Esophagus (tissue), 2 donors: ENCODE results near the gene AKT3. TPM values are rescaled to one million over a fixed set of nuclear protein-coding genes. Genes with fewer than 3 reads are reported as not detected.

ENCODE experiments used
- H3K27ac ChIP-seq, 2 donors: one replicate each; pipeline ENCODE4 v1.5.1; 2013; ENCODE audit warnings: low read depth in 2 of 2, mild to moderate bottlenecking in 2 of 2, inconsistent platforms in 1 of 2, low read length in 1 of 2, moderate library complexity in 1 of 2
- H3K27me3 ChIP-seq, 2 donors: one replicate each; pipeline ENCODE4 v1.6.1; 2013; ENCODE audit warnings: low read length in 2 of 2, control low read depth in 1 of 2, mild to moderate bottlenecking in 1 of 2; ENCODE audit not compliant: insufficient read depth in 2 of 2, control insufficient read depth in 1 of 2
- H3K36me3 ChIP-seq, 2 donors: one replicate each; pipeline ENCODE4 v1.6.1; 2013; ENCODE audit warnings: low read length in 1 of 2; ENCODE audit not compliant: control insufficient read depth in 2 of 2, insufficient read depth in 2 of 2
- H3K4me1 ChIP-seq, 2 donors: one replicate each; pipeline ENCODE4 v1.6.1; 2013; ENCODE audit warnings: low read length in 1 of 2; ENCODE audit not compliant: control insufficient read depth in 2 of 2, insufficient read depth in 2 of 2
- H3K4me3 ChIP-seq, 2 donors: one replicate each; pipeline ENCODE4 v1.5.1; 2013; ENCODE audit warnings: low read length in 2 of 2, mild to moderate bottlenecking in 2 of 2, low read depth in 1 of 2, moderate library complexity in 1 of 2
- H3K9me3 ChIP-seq, 2 donors: one replicate each; pipeline ENCODE4 v1.6.1; 2013; ENCODE audit warnings: mild to moderate bottlenecking in 2 of 2, low read depth in 1 of 2, low read length in 1 of 2, moderate library complexity in 1 of 2; ENCODE audit not compliant: control insufficient read depth in 2 of 2, insufficient read depth in 1 of 2
- WGBS, 2 donors: extraction: QIAGEN DNeasy Blood & Tissue Kit; methylation state at CpG; one replicate each; pipeline ENCODE4 v1.1.7; 2013; 5-methylcytosine and 5-hydroxymethylcytosine counted together
- polyA plus RNA-seq, 2 donors: library from polyadenylated mRNA; stranded (reverse); fragments of 200-250 nt; gene quantifications; one replicate each; pipeline ENCODE4 v1.2.3, GENCODE V29; 2013
- donor health status: healthy with polysubstance abuse.
- donor health status: Bipolar disorder and iron deficiency.

Gene AKT3
- polyA plus RNA-seq, 2 donors = 2.1 to 4.4 TPM

GRCh38 chr1:243454328-243454997 lies 395.6 kb downstream of the AKT3 start:
- Histone ChIP-seq H3K4me3 (no peak overlapping the region), H3K36me3 (no peaks in the 10 kb centered on the region), H3K9me3 (no peaks in the 10 kb centered on the region), H3K27me3 (no peaks in the 10 kb centered on the region), H3K27ac (no peak overlapping the region), H3K4me1 (no peaks in the 10 kb centered on the region)
- WGBS, 2 donors = 85 to 92% methylated on average over 17 of the region's 17 CpGs

GRCh38 chr1:243452092-243452491 lies 398.0 kb downstream of the AKT3 start:
- no peaks in the 10 kb centered on the region for H3K27me3 ChIP-seq
- no peak overlapping the region for H3K4me3 ChIP-seq
- H3K4me1 ChIP-seq = no peaks in the 10 kb centered on the region
- no peaks in the 10 kb centered on the region for H3K36me3 ChIP-seq
- WGBS, 2 donors = 87 to 92% methylated on average over 2 of the region's 2 CpGs
- H3K9me3 ChIP-seq = no peaks in the 10 kb centered on the region
- H3K27ac ChIP-seq = no peak overlapping the region

DNA sequence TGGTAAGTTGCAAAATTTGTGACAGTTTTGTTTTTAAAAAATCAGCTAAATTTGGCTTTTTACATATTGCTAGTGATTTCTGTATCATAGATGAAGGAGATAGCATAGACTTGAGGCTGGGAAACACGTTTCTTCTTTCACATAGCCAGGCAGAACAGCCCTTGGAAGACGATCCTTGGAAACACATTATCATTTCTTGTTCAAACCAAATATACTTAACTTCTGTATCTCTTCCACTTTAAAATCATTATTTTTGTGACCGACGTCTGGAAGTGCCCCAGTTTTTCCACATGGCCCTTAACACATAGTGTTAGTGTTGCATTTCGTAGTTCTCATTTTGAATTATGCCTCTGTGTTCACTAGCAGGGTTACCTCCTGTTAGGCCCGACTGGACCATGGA lies 400.7 kb downstream of the AKT3 start:
- Histone ChIP-seq H3K27ac (no peak overlapping the region), H3K27me3 (no peaks in the 10 kb centered on the region), H3K4me3 (no peak overlapping the region), H3K9me3 (no peaks in the 10 kb centered on the region), H3K36me3 (no peaks in the 10 kb centered on the region), H3K4me1 (no peaks in the 10 kb centered on the region)
- 91 to 94% methylated on average over 6 of the region's 6 CpGs for WGBS, 2 donors

- Histone ChIP-seq H3K27me3 (no peaks in the 10 kb centered on the region), H3K4me1 (no peaks in the 10 kb centered on the region), H3K4me3 (no peak overlapping the region), H3K9me3 (no peaks in the 10 kb centered on the region), H3K27ac (peak overlapping the region; percentile 32 to 78), H3K36me3 (no peaks in the 10 kb centered on the region)
- 49 to 73% methylated on average over 4 of the region's 4 CpGs for WGBS, 2 donors
These were observed 402.2 kb downstream of the AKT3 start for GRCh38 chr1:243447844-243448243.

DNA sequence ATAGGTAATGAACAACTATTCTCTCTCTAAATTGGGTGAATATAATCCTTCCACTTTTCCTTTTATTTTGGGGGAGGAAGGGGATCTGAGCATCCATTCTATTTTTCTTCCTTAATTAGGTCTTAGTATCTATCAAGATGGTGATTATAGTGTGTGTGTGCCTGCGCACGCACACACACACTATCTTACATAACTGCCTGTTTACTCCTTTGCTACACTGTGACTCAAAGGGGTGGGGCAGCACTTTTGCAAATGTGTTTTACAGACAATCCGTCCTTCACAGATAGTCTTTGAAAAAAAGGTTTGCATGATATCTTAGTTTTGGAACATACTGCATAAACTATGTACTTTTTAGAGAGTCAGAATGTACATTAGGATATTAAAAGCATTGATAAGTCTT lies 402.7 kb downstream of the AKT3 start:
- H3K27ac ChIP-seq = no peak overlapping the region

GRCh38 chr1:243443557-243443956 lies 406.5 kb downstream of the AKT3 start:
- 68 to 69% methylated on average over 4 of the region's 4 CpGs for WGBS, 2 donors
- Histone ChIP-seq H3K27ac (no peak overlapping the region), H3K4me3 (no peak overlapping the region), H3K27me3 (no peaks in the 10 kb centered on the region), H3K4me1 (no peaks in the 10 kb centered on the region), H3K9me3 (no peaks in the 10 kb centered on the region), H3K36me3 (no peaks in the 10 kb centered on the region)

More for the DNA sequence above, 402.7 kb downstream of the AKT3 start:
- H3K27me3 ChIP-seq = no peaks in the 10 kb centered on the region
- no peak overlapping the region for H3K4me3 ChIP-seq
- no peaks in the 10 kb centered on the region for H3K36me3 ChIP-seq
- H3K9me3 ChIP-seq = no peaks in the 10 kb centered on the region
- H3K4me1 ChIP-seq = no peaks in the 10 kb centered on the region
- 48 to 49% methylated on average over 3 of the region's 3 CpGs for WGBS, 2 donors

- H3K27me3 ChIP-seq = no peaks in the 10 kb centered on the region
- H3K4me1 ChIP-seq = no peaks in the 10 kb centered on the region
- no peaks in the 10 kb centered on the region for H3K9me3 ChIP-seq
- H3K4me3 ChIP-seq = no peak overlapping the region
- no peaks in the 10 kb centered on the region for H3K36me3 ChIP-seq
- H3K27ac ChIP-seq = no peak overlapping the region
These were observed 408.4 kb downstream of the AKT3 start for GRCh38 chr1:243441601-243442000.

- Histone ChIP-seq H3K4me1 (no peaks in the 10 kb centered on the region), H3K4me3 (no peak overlapping the region), H3K9me3 (no peaks in the 10 kb centered on the region), H3K27me3 (no peaks in the 10 kb centered on the region), H3K27ac (no peak overlapping the region), H3K36me3 (no peaks in the 10 kb centered on the region)
- WGBS, 2 donors = 83 to 86% methylated on average over 2 of the region's 2 CpGs
These were observed 409.6 kb downstream of the AKT3 start for GRCh38 chr1:243440406-243440805.

DNA sequence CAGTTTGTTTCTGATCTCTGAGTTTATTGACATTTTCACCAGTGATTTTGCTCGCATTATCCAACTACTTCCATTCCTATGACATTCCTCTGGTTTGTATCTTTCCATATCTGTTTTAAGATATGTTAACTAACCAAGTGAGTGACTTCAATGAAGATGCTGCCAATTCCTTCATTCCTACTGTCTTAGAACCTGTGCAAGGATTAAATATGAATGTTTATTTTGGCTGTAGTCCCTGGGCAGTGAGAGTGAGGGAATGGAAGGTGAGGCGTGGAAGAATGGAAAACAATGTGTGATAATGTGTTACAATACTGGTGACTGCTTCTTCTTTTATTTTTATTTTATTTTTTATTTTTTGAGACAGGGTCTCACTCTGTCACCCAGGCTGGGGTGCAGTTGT lies 411.2 kb downstream of the AKT3 start:
- 59 to 66% methylated on average over 2 of the region's 2 CpGs for WGBS, 2 donors
- Histone ChIP-seq H3K36me3 (no peaks in the 10 kb centered on the region), H3K9me3 (no peaks in the 10 kb centered on the region), H3K27ac (no peak overlapping the region), H3K4me3 (no peak overlapping the region), H3K27me3 (no peaks in the 10 kb centered on the region), H3K4me1 (no peaks in the 10 kb centered on the region)
